ENCODE results near the gene ATP8A2. TPM values are rescaled to one million over a fixed set of nuclear protein-coding genes. Genes with fewer than 3 reads are reported as not detected.

Gene ATP8A2
- total RNA-seq, 1 donor from 2014 or later = 39.1 TPM

GRCh38 chr13:25795277-25795676 is 423.5 kb downstream of the ATP8A2 start:
- no peak for TF ChIP-seq CTCF (IDR thresholded peaks at IDR 0.05; ENCODE audit: unreplicated experiment)
- no peak overlapping the region for H3K27ac Mint-ChIP-seq
- H3K27me3 Mint-ChIP-seq (ENCODE audit: low read depth) = no peaks in the 10 kb centered on the region
- H3K9me3 Mint-ChIP-seq = peaks cover 4% of the 10 kb centered on the region
- no peaks in the 10 kb centered on the region for H3K4me1 Mint-ChIP-seq
- no peak for DNase-seq (ENCODE audit: low spot score in 2 of 2, unreplicated experiment in 2 of 2)
- H3K36me3 Mint-ChIP-seq = peaks cover 6% of the 10 kb centered on the region
- H3K4me3 Mint-ChIP-seq = no peak overlapping the region

GRCh38 chr13:25796474-25796873 is 424.7 kb downstream of the ATP8A2 start:
- no peak for TF ChIP-seq CTCF (IDR thresholded peaks at IDR 0.05; ENCODE audit: unreplicated experiment)
- Mint-ChIP-seq H3K27me3 (ENCODE audit: low read depth) (no peaks in the 10 kb centered on the region), H3K4me1 (no peaks in the 10 kb centered on the region), H3K27ac (no peak overlapping the region), H3K36me3 (peaks cover 6% of the 10 kb centered on the region), H3K9me3 (peaks cover 4% of the 10 kb centered on the region), H3K4me3 (no peak overlapping the region)
- no peak for DNase-seq (ENCODE audit: low spot score in 2 of 2, unreplicated experiment in 2 of 2)

- H3K4me1 Mint-ChIP-seq = peaks cover 3% of the 10 kb centered on the region
- no peak for DNase-seq (ENCODE audit: low spot score in 2 of 2, unreplicated experiment in 2 of 2)
- no peak overlapping the region for H3K27ac Mint-ChIP-seq
- no peaks in the 10 kb centered on the region for H3K9me3 Mint-ChIP-seq
- H3K36me3 Mint-ChIP-seq = peaks cover 2% of the 10 kb centered on the region
- no peak overlapping the region for H3K4me3 Mint-ChIP-seq
- TF ChIP-seq CTCF (IDR thresholded peaks at IDR 0.05; ENCODE audit: unreplicated experiment) = no peak
- H3K27me3 Mint-ChIP-seq (ENCODE audit: low read depth) = no peaks in the 10 kb centered on the region
Measured at GRCh38 chr13:25798998-25799397, 427.2 kb downstream of the ATP8A2 start.

GRCh38 chr13:25800523-25800922 is 428.7 kb downstream of the ATP8A2 start:
- Mint-ChIP-seq H3K27me3 (ENCODE audit: low read depth) (no peaks in the 10 kb centered on the region), H3K27ac (no peak overlapping the region), H3K36me3 (no peaks in the 10 kb centered on the region), H3K4me1 (peaks cover 3% of the 10 kb centered on the region), H3K9me3 (no peaks in the 10 kb centered on the region), H3K4me3 (no peak overlapping the region)
- no peak for TF ChIP-seq CTCF (IDR thresholded peaks at IDR 0.05; ENCODE audit: unreplicated experiment)
- DNase-seq (ENCODE audit: low spot score in 2 of 2, unreplicated experiment in 2 of 2) = no peak

- peaks cover 8% of the 10 kb centered on the region for H3K9me3 Mint-ChIP-seq
- no peak for TF ChIP-seq CTCF (IDR thresholded peaks at IDR 0.05; ENCODE audit: unreplicated experiment)
- no peak overlapping the region for H3K4me3 Mint-ChIP-seq
- no peaks in the 10 kb centered on the region for H3K27me3 Mint-ChIP-seq (ENCODE audit: low read depth)
- DNase-seq (ENCODE audit: low spot score in 2 of 2, unreplicated experiment in 2 of 2) = no peak
- H3K27ac Mint-ChIP-seq = no peak overlapping the region
- H3K36me3 Mint-ChIP-seq = peaks cover 10% of the 10 kb centered on the region
- H3K4me1 Mint-ChIP-seq = peaks cover 3% of the 10 kb centered on the region
Measured at GRCh38 chr13:25802579-25802978, 430.8 kb downstream of the ATP8A2 start.

- Mint-ChIP-seq H3K9me3 (peaks cover 8% of the 10 kb centered on the region), H3K4me3 (no peak overlapping the region), H3K27ac (no peak overlapping the region), H3K4me1 (peaks cover 3% of the 10 kb centered on the region), H3K36me3 (peaks cover 10% of the 10 kb centered on the region), H3K27me3 (ENCODE audit: low read depth) (no peaks in the 10 kb centered on the region)
- DNase-seq (ENCODE audit: low spot score in 2 of 2, unreplicated experiment in 2 of 2) = no peak
- no peak for TF ChIP-seq CTCF (IDR thresholded peaks at IDR 0.05; ENCODE audit: unreplicated experiment)
Measured at GRCh38 chr13:25803641-25804040, 431.9 kb downstream of the ATP8A2 start.

All from mesothelial cell of epicardium (in vitro differentiated cells).